Measurements from ENCODE around the gene CFL1.

The CFL1 gene

GRCh38 chr11:65888163-65888814, 30.3 kb upstream of the CFL1 start, which contains the start of gene FIBP:
FIBP (minus strand) TSS chr11:65888471; CDS start chr11:65888418, 53 bp downstream.
- DNase-seq (ENCODE audit: low read depth in 4 of 4, low spot score in 1 of 4): peak; percentile 88 to 97 (median 94)

- no peak for DNase-seq (ENCODE audit: low read depth in 4 of 4, low spot score in 1 of 4)
Measured at GRCh38 chr11:65887723-65888162, 29.8 kb upstream of the CFL1 start.

GRCh38 chr11:65886826-65887722, 29.1 kb upstream of the CFL1 start:
- DNase-seq (ENCODE audit: low read depth in 4 of 4, low spot score in 1 of 4): no peak

GRCh38 chr11:65885808-65886536, 28.0 kb upstream of the CFL1 start:
- DNase-seq (ENCODE audit: low read depth in 4 of 4, low spot score in 1 of 4): no peak

- DNase-seq (ENCODE audit: low read depth in 4 of 4, low spot score in 1 of 4): no peak
Measured at GRCh38 chr11:65885231-65885630, 27.3 kb upstream of the CFL1 start.

GRCh38 chr11:65884716-65885092, 26.7 kb upstream of the CFL1 start:
- DNase-seq (ENCODE audit: low read depth in 4 of 4, low spot score in 1 of 4): peak in 3 of 4 experiments; percentile 64 to 70 (median 67)

GRCh38 chr11:65883786-65884715, 26.1 kb upstream of the CFL1 start:
- DNase-seq (ENCODE audit: low read depth in 4 of 4, low spot score in 1 of 4): no peak

- DNase-seq (ENCODE audit: low read depth in 4 of 4, low spot score in 1 of 4): no peak
Measured at GRCh38 chr11:65883058-65883761, 25.2 kb upstream of the CFL1 start.

GRCh38 chr11:65882120-65883057, 24.4 kb upstream of the CFL1 start:
- no peak for DNase-seq (ENCODE audit: low read depth in 4 of 4, low spot score in 1 of 4)

- DNase-seq (ENCODE audit: low read depth in 4 of 4, low spot score in 1 of 4): no peak
Measured at GRCh38 chr11:65880844-65881421, 23.0 kb upstream of the CFL1 start.

GRCh38 chr11:65880027-65880426, 22.0 kb upstream of the CFL1 start:
- no peak for DNase-seq (ENCODE audit: low read depth in 4 of 4, low spot score in 1 of 4)

GRCh38 chr11:65879617-65880016, 21.6 kb upstream of the CFL1 start, which contains the start of gene CTSW:
CTSW (plus strand) TSS chr11:65879837; CDS start chr11:65879855, 18 bp downstream.
- DNase-seq (ENCODE audit: low read depth in 4 of 4, low spot score in 1 of 4): no peak

- DNase-seq (ENCODE audit: low read depth in 4 of 4, low spot score in 1 of 4): peak; percentile 91 to 97 (median 94)
Measured at GRCh38 chr11:65873318-65874156, 15.6 kb upstream of the CFL1 start.

- DNase-seq (ENCODE audit: low read depth in 4 of 4, low spot score in 1 of 4): no peak
Measured at GRCh38 chr11:65872586-65873317, 14.8 kb upstream of the CFL1 start, which contains the start of gene EFEMP2. EFEMP2 (minus strand) TSS chr11:65872800; CDS start chr11:65872354, 446 bp downstream.

- no peak for DNase-seq (ENCODE audit: low read depth in 4 of 4, low spot score in 1 of 4)
Measured at GRCh38 chr11:65871811-65872548, 14.0 kb upstream of the CFL1 start.
